Neural progenitor cell (in vitro differentiated cells): ENCODE data around the gene PTPRC. TPM values are rescaled to one million over a fixed set of nuclear protein-coding genes. Genes with fewer than 3 reads are reported as not detected.

ENCODE experiments used
- DNase-seq: peaks from one replicate; pipeline ENCODE4 v3.0.0-alpha.2; 2016; ENCODE audit warnings: low spot score
- H2AFZ ChIP-seq: fragments of 200-600 bp; sonication (generic); replicated peaks from 2 replicates; pipeline ENCODE4 v1.6.1; 2016; ENCODE audit warnings: antibody characterized with exemption
- H3F3A ChIP-seq: fragments of 200-600 bp; sonication (generic); 2 replicates; pipeline ENCODE4 v1.6.1; 2016; ENCODE audit warnings: antibody characterized with exemption, low read depth
- H3K27ac ChIP-seq: fragments of 200-600 bp; sonication (generic); 2 replicates; pipeline ENCODE4 v1.5.1; 2016; ENCODE audit warnings: mild to moderate bottlenecking
- H3K27me3 ChIP-seq: fragments of 200-600 bp; sonication (generic); 2 replicates; pipeline ENCODE4 v1.6.1; 2016; ENCODE audit warnings: mild to moderate bottlenecking, moderate library complexity
- H3K36me3 ChIP-seq: fragments of 200-600 bp; sonication (generic); 2 replicates; pipeline ENCODE4 v1.5.1; 2016
- H3K4me1 ChIP-seq: fragments of 200-600 bp; sonication (generic); 2 replicates; pipeline ENCODE4 v1.6.1; 2016; ENCODE audit warnings: mixed run types
- H3K4me2 ChIP-seq: fragments of 200-600 bp; sonication (generic); 2 replicates; pipeline ENCODE4 v1.6.1; 2016
- H3K4me3 ChIP-seq: fragments of 200-600 bp; sonication (generic); 2 replicates; pipeline ENCODE4 v1.5.1; 2016
- H3K79me2 ChIP-seq: fragments of 200-600 bp; sonication (generic); 2 replicates; pipeline ENCODE4 v1.6.1; 2016; ENCODE audit warnings: low read depth
- H3K9ac ChIP-seq: fragments of 200-600 bp; sonication (generic); 2 replicates; pipeline ENCODE4 v1.6.1; 2016
- H3K9me3 ChIP-seq: fragments of 200-600 bp; sonication (generic); 2 replicates; pipeline ENCODE4 v1.5.1; 2016; ENCODE audit warnings: low read depth
- H4K20me1 ChIP-seq: fragments of 200-600 bp; sonication (generic); 2 replicates; pipeline ENCODE4 v1.6.1; 2016; ENCODE audit warnings: low read depth
- H3K27ac Mint-ChIP-seq: 3 replicates; pipeline ENCODE4 v1.8.0; 2021; ENCODE audit warnings: mixed read lengths
- H3K27me3 Mint-ChIP-seq: 2 replicates; pipeline ENCODE4 v1.8.0; 2022; ENCODE audit warnings: low read depth, mild to moderate bottlenecking, inconsistent platforms, moderate library complexity, mixed read lengths; ENCODE audit not compliant: insufficient read depth
- H3K36me3 Mint-ChIP-seq: 3 replicates; pipeline ENCODE4 v1.8.0; 2021; ENCODE audit warnings: mixed read lengths
- H3K4me1 Mint-ChIP-seq: 3 replicates; pipeline ENCODE4 v1.8.0; 2021; ENCODE audit warnings: mixed read lengths
- H3K4me3 Mint-ChIP-seq: 3 replicates; pipeline ENCODE4 v1.8.0; 2021; ENCODE audit warnings: mild to moderate bottlenecking, moderate library complexity, mixed read lengths
- H3K9me3 Mint-ChIP-seq: 3 replicates; pipeline ENCODE4 v1.8.0; 2020; ENCODE audit warnings: mixed read lengths
- EZH2 ChIP-seq: fragments of 200-600 bp; sonication (generic); IDR thresholded peaks from 2 replicates; pipeline ENCODE4 v1.6.1; 2017; ENCODE audit warnings: antibody characterized with exemption, mild to moderate bottlenecking, moderate library complexity
- EZH2phosphoT487 ChIP-seq: fragments of 200-600 bp; sonication (generic); IDR thresholded peaks from 2 replicates; pipeline ENCODE4 v1.6.1; 2017; ENCODE audit warnings: antibody characterized with exemption
- total RNA-seq: library from RNA; depleted of rRNA; stranded (reverse); fragments of >200 nt; gene quantifications from 2 replicates; pipeline ENCODE4 v1.2.3, GENCODE V29; 2015; ENCODE audit warnings: low replicate concordance
- TF ChIP-seq, protein P1 (sequence below): fragments of 200-600 bp; sonication (generic); IDR thresholded peaks from 2 replicates; pipeline ENCODE4 v1.5.1; 2017; ENCODE audit warnings: antibody characterized with exemption, mild to moderate bottlenecking

PTPRC gene
- total RNA-seq, 1 donor from 2014 or later, result not detected

DNA sequence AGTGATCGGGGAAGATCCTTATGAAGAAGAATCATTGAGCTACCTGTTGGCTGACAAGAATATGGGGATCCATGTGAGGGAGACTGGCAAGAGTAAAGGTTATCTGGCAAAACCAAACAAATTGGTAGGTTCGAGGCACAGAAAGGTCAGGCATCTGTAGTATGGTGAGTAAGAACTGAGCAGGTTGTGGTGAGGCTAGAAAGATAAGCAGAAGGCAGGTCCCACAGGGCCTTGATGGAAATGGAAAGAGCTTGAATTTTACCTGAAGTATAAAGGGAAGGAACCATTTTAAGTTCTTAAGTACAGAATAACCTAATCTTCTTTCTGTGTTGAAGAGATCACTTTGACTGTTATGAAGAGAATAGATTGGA is 11.1 kb downstream of the PTPRC start:
- DNase-seq, result no peak
- H3K36me3 ChIP-seq, result no peaks in the 10 kb centered on the region
- no peaks in the 10 kb centered on the region for H3K79me2 ChIP-seq
- no peak overlapping the region for H3K9ac ChIP-seq
- no peak overlapping the region for H3K4me3 ChIP-seq
- peaks cover 8% of the 10 kb centered on the region for H3K4me1 ChIP-seq
- no peak overlapping the region for H3K4me2 ChIP-seq
- no peak overlapping the region for H2AFZ ChIP-seq
- H3K27ac Mint-ChIP-seq, result no peak overlapping the region
- no peaks in the 10 kb centered on the region for H3K9me3 ChIP-seq
- no peaks in the 10 kb centered on the region for H3K36me3 Mint-ChIP-seq
- no peaks in the 10 kb centered on the region for H3F3A ChIP-seq
- H3K27ac ChIP-seq, result no peak overlapping the region
- peaks cover 14% of the 10 kb centered on the region for H3K4me1 Mint-ChIP-seq
- no peaks in the 10 kb centered on the region for H3K9me3 Mint-ChIP-seq
- no peak overlapping the region for H3K4me3 Mint-ChIP-seq
- no peaks in the 10 kb centered on the region for H3K27me3 ChIP-seq
- H3K27me3 Mint-ChIP-seq, result no peaks in the 10 kb centered on the region
- TF ChIP-seq EZH2 (no peak), EZH2phosphoT487 (no peak)
- TF ChIP-seq, protein P1, sequence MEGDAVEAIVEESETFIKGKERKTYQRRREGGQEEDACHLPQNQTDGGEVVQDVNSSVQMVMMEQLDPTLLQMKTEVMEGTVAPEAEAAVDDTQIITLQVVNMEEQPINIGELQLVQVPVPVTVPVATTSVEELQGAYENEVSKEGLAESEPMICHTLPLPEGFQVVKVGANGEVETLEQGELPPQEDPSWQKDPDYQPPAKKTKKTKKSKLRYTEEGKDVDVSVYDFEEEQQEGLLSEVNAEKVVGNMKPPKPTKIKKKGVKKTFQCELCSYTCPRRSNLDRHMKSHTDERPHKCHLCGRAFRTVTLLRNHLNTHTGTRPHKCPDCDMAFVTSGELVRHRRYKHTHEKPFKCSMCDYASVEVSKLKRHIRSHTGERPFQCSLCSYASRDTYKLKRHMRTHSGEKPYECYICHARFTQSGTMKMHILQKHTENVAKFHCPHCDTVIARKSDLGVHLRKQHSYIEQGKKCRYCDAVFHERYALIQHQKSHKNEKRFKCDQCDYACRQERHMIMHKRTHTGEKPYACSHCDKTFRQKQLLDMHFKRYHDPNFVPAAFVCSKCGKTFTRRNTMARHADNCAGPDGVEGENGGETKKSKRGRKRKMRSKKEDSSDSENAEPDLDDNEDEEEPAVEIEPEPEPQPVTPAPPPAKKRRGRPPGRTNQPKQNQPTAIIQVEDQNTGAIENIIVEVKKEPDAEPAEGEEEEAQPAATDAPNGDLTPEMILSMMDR, result no peak
- H4K20me1 ChIP-seq, result no peaks in the 10 kb centered on the region

DNA sequence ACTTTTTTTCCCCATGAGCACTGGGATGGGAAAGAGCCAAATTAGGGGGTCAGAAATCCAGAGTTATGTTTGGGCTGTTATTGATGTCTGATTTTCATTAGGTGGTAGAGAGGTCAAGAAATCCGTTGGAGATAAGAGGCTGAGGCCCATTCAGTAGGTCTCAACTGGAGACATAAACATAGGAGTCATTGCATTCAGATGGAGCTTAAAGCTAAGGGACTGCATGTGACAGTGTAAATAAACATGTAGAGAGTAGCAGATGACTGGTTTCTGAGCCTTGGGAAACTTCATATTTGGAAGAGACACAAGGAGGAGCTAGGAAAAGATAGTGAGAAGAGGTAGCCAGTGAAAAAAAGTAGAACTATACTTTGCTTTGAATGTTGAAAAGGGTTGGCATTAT is 11.7 kb downstream of the PTPRC start:
- Histone ChIP-seq H3F3A (no peaks in the 10 kb centered on the region), H3K4me1 (peaks cover 8% of the 10 kb centered on the region), H3K4me2 (no peak overlapping the region), H3K4me3 (no peak overlapping the region), H2AFZ (no peak overlapping the region), H3K27me3 (no peaks in the 10 kb centered on the region), H3K79me2 (no peaks in the 10 kb centered on the region), H4K20me1 (no peaks in the 10 kb centered on the region), H3K27ac (no peak overlapping the region), H3K9ac (no peak overlapping the region), H3K9me3 (no peaks in the 10 kb centered on the region), H3K36me3 (no peaks in the 10 kb centered on the region)
- TF ChIP-seq EZH2, result no peak
- TF ChIP-seq, protein P1, result no peak
- TF ChIP-seq EZH2phosphoT487, result no peak
- Mint-ChIP-seq H3K27me3 (no peaks in the 10 kb centered on the region), H3K4me1 (peaks cover 16% of the 10 kb centered on the region), H3K9me3 (no peaks in the 10 kb centered on the region), H3K36me3 (no peaks in the 10 kb centered on the region), H3K4me3 (no peak overlapping the region), H3K27ac (no peak overlapping the region)
- no peak for DNase-seq

GRCh38 chr1:198651650-198652400 is 13.0 kb downstream of the PTPRC start:
- Histone ChIP-seq H3K4me1 (peaks cover 8% of the 10 kb centered on the region), H3K36me3 (no peaks in the 10 kb centered on the region), H3K27me3 (no peaks in the 10 kb centered on the region), H3K4me2 (no peak overlapping the region), H3K9ac (no peak overlapping the region), H4K20me1 (no peaks in the 10 kb centered on the region), H3F3A (no peaks in the 10 kb centered on the region), H3K27ac (no peak overlapping the region), H3K79me2 (no peaks in the 10 kb centered on the region), H2AFZ (peak overlapping the region; percentile 27), H3K9me3 (no peaks in the 10 kb centered on the region), H3K4me3 (no peak overlapping the region)
- Mint-ChIP-seq H3K4me3 (no peak overlapping the region), H3K9me3 (no peaks in the 10 kb centered on the region), H3K4me1 (peaks cover 26% of the 10 kb centered on the region), H3K27me3 (no peaks in the 10 kb centered on the region), H3K36me3 (no peaks in the 10 kb centered on the region), H3K27ac (no peak overlapping the region)
- TF ChIP-seq EZH2phosphoT487 (no peak), EZH2 (no peak)
- TF ChIP-seq, protein P1, result no peak
- no peak for DNase-seq
